Measurements from ENCODE around the gene ATP5MC3.
"Not testable (repeated sequence)": the region's sequence is repeated elsewhere in the genome, so short reads cannot be mapped to it uniquely, and the experiment has no call there.

Gene ATP5MC3

DNA sequence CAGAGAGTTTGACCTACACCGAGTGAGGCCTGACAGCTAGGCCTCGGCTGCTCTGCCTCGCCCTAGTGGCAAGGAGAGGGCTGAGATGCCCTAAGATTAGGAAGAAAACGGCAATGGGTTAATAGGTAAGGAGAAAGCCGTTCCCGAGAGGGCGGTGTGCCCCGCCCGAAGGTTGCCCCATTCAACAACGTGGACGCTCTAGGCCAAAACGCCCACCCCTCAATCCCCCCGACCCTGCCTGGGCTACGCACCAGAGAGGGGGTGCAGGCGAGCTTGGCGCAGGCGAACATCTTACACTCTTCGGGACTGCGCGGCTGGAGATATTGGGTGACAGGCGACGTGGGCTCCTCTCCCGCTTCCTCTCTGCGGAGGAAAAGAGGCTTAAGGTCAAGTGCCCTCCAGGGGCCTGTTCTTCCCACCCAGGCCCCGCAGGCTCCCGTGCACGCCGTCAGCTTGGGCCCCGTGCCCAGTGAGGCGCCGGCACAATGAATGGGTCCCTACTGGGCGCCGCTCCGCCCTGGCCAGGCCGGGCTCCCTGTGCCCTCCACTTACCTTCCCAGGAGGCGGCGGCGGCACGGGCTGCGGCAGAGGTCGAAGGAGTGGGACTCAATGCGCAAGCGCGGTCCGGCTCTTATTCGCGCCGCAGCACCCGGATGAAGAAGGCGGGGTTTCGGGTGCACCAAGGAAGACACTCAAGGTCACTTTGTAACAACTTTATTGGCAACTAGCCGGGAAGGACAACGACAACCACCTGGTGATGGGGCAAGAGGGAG is at the start of gene ATP5MC3:
Gene ATP5MC3, minus strand, starts transcription at position 607 of the 773 bp plus-strand sequence. Its CDS starts 317 bp downstream, at position 290.
- peak; percentile 76 for DNase-seq (ENCODE audit: low spot score)

DNA sequence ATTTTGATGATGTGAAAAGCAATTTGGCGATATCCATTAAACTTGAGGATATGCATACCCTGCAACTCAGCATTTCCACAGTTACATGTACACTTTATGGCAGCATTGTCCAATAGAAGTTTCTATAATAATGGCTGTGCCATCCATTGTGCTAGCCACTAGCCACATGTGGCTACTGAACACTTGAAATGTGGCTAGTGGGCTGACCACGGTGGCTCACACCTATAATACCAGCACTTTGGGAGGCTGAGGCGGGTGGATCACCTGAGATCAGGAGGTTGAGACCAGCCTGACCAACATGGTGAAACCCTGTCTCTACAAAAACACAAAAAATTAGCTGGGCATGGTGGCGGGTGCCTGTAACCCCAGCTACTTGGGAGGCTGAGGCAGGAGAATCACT is 47.1 kb upstream of the ATP5MC3 start:
- DNase-seq (ENCODE audit: low spot score) = not testable (repeated sequence)

DNA sequence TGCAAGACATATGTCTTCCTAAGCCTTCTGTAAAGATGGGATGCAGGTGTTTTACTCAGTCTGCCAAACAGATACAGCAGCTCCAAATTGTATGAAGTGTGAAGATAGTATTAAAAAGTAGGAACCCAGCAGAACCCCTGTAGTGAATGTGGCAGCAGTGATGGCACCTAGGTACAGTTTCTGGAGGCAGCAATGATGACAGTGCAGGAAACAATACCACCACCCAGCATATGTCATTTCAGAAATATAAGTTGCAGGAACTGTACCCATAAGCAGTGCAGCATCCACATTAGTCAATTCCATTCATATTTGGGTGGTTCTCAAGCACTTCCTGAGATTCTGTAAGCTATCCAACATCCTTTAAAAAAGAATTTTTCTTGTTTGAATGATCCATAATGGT is 46.7 kb upstream of the ATP5MC3 start:
- DNase-seq (ENCODE audit: low spot score) = no peak

DNA sequence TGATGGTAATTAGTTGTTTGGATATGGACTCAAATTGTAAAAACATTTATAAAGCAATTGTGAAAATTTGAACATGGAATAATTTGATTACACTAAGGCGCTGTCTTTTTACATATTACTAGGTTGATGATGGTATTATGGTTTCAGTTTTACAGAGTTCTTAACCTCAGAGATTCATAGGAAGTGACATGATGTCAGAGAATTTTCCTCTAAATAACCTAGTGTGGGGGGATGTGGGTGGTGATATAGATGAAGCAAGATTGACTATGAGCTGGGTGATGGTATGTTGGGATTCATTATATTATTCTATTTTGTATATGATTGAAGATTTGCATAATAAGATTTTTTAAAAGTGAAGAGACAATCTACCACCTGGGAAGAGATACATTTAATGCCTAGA is 45.9 kb upstream of the ATP5MC3 start:
- DNase-seq (ENCODE audit: low spot score) = no peak

DNA sequence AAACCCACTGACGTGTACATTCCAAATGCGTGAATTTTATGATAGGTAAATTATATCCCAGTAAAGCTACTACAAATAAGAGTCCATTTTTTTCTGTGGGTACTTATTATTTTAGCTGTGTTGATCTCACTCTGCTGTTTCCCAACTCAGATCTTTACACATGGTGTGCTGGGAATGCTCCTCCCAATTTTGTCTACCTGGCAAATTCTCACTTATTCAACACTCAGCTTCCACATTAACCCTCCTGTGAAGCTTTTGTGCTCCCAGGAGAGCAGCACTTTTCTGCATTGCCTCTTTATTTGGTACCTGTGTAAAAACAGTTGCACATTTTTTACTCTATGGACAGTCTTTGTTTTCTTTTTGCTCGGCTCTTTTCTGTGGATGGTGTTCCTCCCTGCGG is 38.6 kb upstream of the ATP5MC3 start:
- no peak for DNase-seq (ENCODE audit: low spot score)

DNA sequence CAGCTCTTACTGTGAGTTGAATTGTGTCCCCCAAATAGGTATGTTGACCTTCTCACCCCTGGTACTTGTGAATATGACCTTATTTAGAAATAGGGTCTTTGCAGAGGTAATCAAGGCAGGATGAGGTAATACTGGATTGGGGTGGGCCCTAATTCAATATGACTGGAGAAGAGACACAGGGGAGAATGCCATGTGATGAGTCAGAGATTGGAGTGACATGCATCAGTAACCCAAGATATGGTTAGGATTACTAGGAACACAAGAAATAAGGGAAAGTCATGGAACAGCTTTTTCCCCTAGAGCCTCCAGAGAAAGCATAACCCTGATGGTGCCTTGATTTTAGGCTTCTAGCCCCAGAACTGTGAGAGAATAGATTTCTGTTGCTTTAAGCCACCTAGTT is 37.0 kb upstream of the ATP5MC3 start:
- no peak for DNase-seq (ENCODE audit: low spot score)

DNA sequence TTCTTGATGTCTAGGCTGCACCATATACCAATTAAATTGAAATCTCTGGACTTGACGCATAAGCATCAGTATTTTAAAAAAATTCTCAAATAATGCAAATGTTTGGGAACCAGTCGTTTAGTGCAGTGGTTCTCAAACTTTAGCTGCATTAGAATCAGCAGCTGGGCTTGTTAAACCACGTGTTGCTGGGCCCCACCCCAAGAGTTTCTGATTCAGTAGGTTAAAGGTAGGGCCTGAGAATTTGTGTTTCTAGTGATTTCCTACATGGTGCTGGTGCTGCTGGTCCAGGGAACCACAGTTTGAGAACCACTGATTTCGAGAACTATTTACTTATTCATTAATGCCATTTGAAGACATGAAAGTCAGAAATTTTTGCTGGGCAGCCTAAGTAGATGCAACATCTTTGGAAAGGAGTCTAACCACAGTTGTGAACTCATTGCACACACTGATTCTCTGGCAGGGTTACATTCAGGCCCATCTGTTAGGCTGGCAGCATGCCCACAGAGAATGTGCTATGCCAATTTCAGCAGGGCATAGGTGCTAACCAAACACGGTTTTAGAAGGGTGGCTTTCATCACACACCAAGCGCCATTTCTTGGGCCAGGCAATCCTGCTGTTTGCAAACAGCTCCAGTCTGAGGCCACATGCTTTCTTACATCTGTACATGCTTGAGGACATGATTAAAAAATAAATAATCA is 26.4 kb upstream of the ATP5MC3 start:
- DNase-seq (ENCODE audit: low spot score) = no peak

DNA sequence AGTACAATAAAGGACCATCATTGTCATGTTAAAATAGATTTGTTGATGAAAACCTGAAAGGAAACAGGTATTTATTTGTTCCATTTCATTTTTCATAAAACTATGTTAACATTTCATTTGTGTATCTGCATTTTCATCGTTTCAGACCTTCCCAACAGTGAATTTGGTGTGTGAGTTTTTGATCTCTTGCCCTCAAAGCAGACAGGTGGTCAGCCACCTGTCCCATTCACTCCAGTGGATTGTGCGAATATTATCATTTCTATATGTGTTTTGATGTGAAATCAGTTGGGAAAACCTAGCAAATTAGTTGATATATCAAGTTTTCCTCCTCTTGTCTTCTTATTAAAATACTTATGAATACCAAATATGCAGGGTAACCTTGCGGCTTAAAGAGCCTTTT is 25.4 kb upstream of the ATP5MC3 start:
- DNase-seq (ENCODE audit: low spot score) = no peak

DNA sequence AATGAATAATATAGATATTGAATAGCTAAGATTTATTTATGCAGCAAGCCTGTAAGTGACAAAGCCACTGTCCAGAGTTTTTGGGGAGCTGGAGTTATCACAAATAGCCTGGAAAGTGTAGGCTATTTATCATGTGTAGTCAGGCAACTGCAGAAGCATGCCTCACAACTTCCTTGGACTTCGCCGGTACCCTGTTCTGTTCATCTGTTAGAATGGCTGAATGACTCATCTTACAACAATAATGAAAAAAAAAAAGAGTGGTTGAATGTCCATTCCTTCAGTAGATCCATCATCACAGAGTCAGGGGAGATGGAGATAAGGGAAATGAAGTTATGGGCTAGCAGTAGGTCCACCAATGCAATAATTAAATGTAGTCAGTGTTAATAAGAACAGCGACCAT is 24.0 kb upstream of the ATP5MC3 start:
- no peak for DNase-seq (ENCODE audit: low spot score)

DNA sequence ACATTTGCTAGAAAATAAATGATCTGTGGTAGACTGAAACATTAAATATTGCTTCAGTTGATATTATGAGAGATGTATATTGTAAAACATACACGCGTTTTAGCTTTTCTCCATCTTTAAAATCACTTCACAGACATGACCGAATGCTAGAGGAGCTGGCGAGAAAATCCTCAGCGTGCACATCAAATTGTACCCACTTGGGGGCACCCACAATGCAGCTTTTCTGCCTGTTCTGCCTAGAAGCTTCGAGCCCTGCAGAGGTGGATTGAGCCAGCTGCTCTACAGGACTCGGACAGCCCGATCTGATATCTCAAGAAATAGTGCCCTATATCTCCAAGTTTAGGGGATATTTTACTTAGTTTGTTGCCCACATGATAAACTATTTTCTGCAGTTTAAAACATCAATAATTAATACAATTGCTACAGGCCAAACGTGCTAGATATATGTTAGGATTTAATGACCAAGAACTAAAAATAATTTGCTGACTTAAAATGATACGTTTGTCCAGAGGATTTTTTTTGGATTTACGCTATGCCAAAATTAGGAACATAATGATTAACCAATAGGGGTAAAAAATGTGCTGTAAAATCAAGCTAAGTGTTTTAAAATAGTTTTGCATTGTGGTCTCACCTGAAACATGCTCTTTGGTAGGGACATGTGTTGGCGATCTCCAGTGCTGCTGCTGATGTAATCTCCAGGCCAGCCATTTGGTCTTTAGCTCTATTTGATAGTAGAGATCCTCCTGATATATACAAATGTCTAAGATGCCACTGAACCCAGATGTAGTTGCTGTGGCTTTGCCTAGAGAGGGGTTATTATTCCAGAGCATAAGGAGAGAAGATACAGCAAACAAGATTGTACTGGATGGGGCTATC is 22.3 kb upstream of the ATP5MC3 start:
- DNase-seq (ENCODE audit: low spot score) = peak; percentile 42

DNA sequence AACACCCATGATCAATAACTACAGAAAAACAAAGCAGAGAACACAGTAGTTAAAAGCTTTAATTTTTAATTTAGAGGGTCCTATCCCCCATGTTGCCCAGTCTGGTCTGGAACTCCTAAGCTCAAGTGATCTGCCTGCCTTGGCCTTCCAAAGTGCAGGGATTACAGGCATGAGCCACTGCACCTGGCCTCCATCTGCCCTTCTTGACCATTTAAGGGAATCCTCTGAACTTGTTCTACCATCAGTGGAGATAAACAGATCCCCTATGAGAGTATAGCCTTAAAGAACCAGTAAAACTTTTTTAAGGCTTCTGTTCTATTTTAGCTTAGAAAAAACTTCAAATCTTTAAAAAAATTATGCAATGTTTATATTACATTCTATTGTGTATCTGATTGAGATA is 13.5 kb upstream of the ATP5MC3 start:
- no peak for DNase-seq (ENCODE audit: low spot score)

DNA sequence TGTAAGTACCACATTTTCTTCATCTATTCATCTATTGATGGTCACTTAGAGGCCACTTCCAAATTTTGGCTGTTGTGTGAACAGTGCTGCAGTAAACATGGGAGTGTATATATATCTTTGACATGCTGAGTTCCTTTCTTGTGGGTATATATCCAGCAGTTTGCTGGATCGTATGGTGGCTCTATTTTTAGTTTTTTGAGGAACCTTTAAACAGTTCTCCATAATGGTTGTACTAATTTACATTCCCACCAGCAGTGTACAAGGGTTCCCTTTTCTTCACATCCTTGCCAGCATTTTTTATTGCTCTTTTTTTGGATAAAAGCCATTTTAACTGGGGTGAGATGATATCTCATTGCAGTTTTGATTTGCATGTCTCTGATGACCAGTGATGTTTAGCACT is 7.3 kb upstream of the ATP5MC3 start:
- no peak for DNase-seq (ENCODE audit: low spot score)

DNA sequence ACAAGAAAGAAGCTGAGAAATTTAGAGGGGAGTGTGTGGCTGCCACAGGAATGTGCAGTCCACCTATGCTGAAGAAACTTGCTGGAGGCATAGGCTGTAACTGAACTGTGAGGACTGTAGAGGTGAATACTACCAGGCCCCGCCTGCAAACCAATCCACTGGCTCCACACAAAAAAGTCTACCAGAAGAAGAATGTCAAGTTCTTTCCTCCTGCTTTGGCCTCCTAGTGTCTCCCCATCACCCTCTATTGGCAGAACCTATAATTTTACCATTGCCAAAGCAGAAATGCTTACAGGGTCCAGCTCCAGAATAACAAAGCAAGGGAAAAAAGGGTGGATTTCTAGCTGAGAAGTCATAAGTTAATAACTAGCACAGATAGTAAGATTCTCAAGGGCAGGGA is 5.9 kb upstream of the ATP5MC3 start:
- DNase-seq (ENCODE audit: low spot score) = no peak

DNA sequence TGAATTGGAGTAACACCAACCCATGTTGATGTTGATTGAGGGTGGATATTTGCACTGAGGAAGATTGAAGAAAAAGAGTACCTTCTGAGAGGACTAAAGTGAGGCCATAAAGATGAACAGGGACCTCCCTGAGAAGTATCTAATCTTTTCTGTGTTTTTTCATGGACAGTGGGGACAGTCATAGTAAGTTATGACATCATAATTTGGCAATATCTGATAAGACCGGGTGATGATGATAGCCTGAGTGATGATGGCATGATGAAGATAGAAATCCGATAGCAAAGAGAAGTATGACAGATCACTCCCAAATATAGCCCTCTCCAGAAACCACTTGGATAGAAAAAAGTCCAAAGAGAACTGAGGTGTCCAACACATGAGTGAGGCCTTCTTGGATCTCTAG is 2.2 kb upstream of the ATP5MC3 start:
- DNase-seq (ENCODE audit: low spot score) = no peak

DNA sequence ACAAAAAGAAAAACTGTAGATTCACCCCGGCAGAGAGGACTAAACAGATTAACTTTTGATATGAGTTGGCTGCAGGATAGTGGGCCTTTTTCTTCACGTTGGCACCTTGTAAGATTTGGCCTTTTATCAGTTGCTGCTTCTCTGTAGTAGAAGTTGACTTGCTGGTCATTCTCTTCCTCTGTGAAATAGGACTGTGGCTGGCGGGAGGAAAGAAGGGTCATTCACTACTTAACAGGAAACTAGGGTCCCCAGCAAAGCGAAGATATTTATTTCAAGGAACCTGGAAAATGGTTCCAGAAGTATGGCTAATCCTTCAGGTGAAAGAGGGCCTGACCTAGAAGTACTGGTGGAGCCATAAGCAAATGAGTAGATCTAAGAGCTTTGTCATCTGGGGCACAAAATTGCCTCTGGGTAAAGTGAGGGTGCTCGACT is 383 bp upstream of the ATP5MC3 start:
- DNase-seq (ENCODE audit: low spot score) = no peak

DNA sequence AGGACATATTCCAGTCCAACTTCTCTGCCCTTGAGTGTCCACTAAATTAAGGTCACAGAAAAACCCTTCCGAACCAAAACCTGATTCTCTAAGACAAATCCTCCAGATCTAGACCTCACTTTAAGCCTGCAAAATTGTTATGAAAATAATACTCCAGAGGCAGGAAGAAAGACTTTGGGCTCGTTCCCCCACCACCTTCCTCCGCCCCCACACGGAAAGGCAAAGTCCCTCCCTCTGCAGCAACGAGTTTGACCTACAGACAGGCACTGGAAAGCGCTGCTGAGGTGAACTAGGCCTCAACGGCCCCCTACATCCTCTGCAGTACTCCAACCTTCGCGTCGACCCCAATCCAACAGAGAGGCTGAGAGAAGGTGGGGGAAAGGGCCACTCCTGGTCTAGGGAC is 808 bp downstream of the ATP5MC3 start:
- DNase-seq (ENCODE audit: low spot score) = peak; percentile 27

DNA sequence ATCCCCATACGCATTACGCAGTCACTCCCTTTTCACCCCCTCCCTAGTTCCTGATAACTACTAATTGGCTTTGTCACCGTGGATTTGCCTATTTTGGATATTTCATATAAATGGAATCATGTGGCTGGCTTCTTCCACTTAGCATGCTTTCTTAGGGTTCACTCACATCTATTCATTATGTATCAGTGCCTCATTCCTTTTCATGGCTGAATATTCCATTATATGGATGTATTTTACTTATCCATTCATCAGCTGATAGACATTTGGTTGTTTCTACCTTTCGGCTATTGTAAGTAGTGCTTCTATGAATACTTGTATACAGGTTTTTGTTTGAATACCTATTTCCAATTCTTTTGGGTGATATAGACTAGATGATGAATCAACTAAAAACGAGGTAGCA is 4.9 kb downstream of the ATP5MC3 start:
- no peak for DNase-seq (ENCODE audit: low spot score)

DNA sequence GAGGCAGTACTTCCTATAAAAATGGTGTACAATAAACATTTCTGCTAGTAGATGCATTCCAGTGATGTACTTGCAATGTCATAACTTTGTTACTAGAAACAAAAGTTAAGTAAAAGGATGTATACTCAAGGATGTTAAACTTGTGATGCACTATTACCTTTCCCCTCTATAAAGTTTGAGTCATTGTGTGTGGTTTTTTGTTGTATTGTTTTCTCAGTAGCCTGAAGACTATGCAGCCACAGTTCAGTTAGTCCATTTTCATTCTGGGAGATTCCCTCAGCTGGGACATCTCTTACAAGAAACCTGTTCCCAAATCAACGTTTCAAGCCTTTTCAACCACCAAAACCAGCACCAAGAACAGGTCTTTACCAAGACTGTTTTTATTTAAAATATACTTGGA is 5.6 kb downstream of the ATP5MC3 start:
- no peak for DNase-seq (ENCODE audit: low spot score)

DNA sequence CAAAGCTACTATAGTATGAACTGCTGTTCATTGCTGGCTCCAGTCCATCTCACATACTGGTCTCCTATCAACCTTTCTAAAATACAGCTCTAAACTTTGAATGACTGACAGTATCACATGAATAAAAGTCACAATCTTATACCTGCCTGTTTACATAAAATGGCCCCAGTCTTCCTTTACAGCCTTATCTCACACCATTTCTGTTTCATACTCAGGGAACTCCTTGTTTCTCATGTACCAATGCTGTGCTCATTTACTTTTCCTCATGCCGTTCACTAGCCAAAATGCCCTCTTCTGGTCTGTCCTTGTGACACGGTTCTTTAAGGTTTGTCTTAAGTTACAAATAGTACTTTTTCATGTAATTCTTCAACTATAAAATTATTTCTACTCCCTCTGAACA is 6.2 kb downstream of the ATP5MC3 start:
- no peak for DNase-seq (ENCODE audit: low spot score)

DNA sequence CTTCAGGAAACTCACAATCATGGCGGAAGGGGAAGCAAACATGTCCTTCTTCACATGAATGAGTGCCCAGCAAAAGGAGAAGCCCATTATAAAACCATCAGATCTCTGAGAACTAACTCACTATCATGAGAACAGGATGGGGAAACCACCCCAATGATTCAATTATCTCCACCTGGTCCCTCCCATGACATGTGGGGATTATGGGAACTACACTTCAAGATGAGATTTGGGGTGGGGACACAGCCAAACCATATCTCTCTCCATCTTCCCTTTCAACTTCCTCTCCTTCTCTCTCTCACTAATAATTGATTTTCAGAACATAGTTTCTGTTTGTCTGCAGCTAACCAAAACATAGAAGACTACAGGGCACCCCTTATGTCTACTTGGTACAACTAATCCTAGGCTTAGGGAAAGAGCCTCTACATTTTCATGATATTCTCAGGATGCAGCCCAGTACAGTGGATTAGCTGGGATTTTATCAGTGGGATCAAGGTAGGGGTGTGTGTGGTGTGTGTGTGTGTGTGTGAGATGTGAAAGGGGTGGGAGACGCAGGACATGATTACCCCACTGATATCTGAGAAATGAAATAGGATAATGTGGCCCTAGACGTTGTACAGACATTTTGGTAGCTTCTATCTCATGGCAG is 10.7 kb downstream of the ATP5MC3 start:
- DNase-seq (ENCODE audit: low spot score) = no peak

DNA sequence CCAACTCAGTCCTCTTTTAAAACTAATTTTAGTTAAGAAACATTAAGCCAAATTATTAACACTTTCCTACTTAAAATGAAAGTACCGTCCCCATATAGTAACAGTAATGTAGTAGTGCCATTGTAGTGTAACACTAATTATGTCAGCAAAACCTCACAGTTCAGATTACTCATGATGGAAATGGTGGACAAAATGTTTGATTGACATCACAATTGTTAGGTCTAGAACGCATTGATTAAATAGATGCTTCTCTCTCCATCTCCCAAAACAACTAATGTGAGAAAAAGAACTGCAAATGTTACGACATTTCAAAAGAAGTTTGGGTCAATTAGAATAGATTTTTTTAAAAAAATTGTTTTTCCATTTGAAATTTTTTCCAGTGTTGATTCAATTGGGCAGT is 12.3 kb downstream of the ATP5MC3 start:
- DNase-seq (ENCODE audit: low spot score) = no peak

DNA sequence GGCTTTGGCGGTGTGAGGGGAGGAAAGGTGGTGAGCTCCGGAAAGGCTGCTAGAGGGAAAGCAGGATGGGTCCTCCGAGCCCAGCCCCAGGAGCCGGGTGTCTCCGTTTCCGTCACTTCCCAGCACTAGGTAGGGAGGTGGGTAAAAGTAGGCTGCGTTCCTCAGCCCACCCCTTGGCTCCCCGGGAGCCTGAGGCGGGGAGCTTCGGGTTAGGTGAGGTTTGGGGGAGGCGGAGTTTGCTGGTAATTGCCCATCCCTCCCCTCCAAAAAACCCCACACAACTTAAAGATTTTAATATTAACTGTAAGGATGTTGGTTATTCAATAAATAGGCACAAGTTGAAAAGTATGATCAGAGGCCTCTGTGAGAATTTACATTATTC is 13.0 kb downstream of the ATP5MC3 start:
- no peak for DNase-seq (ENCODE audit: low spot score)

Measured in HuH-7.5 (cell line).